ENCODE measurements around the gene ABCB7.
"Not testable (repeated sequence)": the region's sequence is repeated elsewhere in the genome, so short reads cannot be mapped to it uniquely, and the experiment has no call there.

ABCB7 gene

DNA sequence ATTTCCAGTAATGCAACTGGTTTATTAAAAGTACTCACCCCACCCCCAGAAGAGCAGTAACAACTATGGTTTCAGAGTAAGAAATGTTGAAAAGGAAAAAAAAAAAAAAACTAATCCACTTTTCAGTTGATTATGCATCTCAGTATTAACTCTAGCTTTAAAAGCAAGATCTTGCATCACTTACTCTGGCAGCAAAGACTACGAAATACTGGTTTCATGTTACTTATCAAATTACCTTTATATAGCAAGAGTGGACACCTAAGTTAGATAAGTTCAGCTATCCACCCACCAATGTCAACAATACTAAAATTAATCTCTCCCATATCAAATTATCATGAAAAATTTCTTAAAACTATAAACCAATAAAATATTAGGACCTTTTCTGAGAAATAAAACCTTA lies 105.0 kb downstream of the ABCB7 start:
- TF ChIP-seq, protein P1, sequence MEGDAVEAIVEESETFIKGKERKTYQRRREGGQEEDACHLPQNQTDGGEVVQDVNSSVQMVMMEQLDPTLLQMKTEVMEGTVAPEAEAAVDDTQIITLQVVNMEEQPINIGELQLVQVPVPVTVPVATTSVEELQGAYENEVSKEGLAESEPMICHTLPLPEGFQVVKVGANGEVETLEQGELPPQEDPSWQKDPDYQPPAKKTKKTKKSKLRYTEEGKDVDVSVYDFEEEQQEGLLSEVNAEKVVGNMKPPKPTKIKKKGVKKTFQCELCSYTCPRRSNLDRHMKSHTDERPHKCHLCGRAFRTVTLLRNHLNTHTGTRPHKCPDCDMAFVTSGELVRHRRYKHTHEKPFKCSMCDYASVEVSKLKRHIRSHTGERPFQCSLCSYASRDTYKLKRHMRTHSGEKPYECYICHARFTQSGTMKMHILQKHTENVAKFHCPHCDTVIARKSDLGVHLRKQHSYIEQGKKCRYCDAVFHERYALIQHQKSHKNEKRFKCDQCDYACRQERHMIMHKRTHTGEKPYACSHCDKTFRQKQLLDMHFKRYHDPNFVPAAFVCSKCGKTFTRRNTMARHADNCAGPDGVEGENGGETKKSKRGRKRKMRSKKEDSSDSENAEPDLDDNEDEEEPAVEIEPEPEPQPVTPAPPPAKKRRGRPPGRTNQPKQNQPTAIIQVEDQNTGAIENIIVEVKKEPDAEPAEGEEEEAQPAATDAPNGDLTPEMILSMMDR (IDR thresholded peaks at IDR 0.05; ENCODE audit: low read depth, low read length, missing control alignments), result no peak
- no peak for DNase-seq (ENCODE audit: low read depth)
- no peak overlapping the region for H3K4me3 ChIP-seq (ENCODE audit: low read depth, low read length)

DNA sequence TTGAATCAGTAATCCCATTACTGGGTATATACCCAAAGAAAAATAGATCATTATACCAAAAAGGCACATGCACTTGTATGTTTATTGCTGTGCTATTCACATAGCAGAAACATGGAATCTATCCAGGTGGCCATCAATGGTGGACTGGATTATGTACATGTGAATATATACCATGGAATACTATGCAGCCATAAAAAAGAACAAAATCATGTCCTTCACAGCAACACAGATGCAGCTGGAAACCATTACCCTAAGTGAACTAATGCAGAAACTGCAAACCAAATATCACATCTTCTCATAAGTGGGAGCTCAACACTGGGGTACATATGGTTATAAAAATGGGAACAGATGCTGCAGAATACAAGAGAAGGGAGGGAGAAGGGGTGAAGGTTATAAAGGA lies 110.7 kb downstream of the ABCB7 start:
- H3K4me3 ChIP-seq (ENCODE audit: low read depth, low read length), result no peak overlapping the region
- no peak for DNase-seq (ENCODE audit: low read depth)
- TF ChIP-seq, protein P1 (IDR thresholded peaks at IDR 0.05; ENCODE audit: low read depth, low read length, missing control alignments), result no peak

DNA sequence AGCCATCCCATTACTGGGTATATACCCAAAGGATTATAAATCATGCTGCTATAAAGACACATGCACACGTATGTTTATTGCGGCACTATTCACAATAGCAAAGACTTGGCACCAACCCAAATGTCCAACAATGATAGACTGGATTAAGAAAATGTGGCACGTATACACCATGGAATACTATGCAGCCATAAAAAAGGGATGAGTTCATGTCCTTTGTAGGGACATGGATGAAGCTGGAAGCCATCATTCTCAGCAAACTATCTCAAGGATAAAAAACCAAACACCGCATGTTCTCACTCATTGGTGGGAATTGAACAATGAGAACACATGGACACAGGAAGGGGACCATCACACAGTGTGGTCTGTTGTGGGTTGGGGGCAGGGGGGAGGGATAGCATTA lies 111.9 kb downstream of the ABCB7 start:
- not testable (repeated sequence) for H3K4me3 ChIP-seq (ENCODE audit: low read depth, low read length); DNase-seq (ENCODE audit: low read depth)

DNA sequence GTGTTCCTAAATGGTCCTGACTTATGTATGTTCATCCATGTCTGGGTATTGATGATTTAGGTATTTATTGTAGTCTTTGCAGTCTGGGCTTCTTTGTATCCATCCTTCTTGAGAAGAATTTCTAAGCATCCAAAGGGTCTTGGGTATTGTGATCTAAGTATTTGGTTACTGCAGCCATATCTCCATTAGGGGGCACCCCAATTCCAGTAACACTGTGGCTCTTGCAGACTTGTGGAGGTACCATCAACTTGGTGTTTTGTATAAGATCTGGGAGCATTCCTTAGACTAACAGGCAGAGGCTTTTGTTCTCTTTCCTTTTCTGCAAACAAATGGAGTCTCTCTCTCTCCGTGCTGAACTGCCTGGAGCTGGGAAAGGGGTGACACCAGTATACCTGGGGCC lies 117.2 kb downstream of the ABCB7 start:
- TF ChIP-seq, protein P1 (IDR thresholded peaks at IDR 0.05; ENCODE audit: low read depth, low read length, missing control alignments), result peak; percentile 30
- no peak overlapping the region for H3K4me3 ChIP-seq (ENCODE audit: low read depth, low read length)
- no peak for DNase-seq (ENCODE audit: low read depth)

Data from GM12864 (cell line).